GM19025 (cell line): ENCODE results near the gene VWF.
"Not testable (repeated sequence)": the region's sequence is repeated elsewhere in the genome, so short reads cannot be mapped to it uniquely, and the experiment has no call there.

Source experiments
- ATAC-seq: cut with Tn5 transposase; IDR thresholded peaks from one replicate; pipeline ENCODE4 v1.9.1; 2021; ENCODE audit warnings: mild to moderate bottlenecking, low read depth, moderate library complexity; ENCODE audit not compliant: unreplicated experiment

Gene VWF

DNA sequence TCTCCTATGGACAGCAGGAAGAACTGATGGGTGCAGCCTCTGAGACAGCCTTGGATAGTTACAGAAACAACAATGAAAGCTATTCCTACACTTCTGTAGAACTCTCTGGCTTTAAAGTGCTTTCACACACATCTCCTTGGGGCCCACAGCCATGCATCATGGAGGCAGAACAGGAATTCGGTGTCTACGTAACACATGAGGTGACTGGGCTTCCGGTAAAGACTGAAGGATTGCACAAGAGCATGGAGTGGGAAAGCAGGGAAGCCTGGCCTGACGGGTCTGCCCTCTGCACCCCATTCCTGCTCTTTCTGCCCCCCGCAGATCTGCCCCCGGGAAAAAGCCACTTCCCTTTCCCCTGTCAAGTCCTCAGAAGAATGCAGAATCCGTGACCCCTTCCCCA, 82.6 kb downstream of the VWF start:
- no peak for ATAC-seq

DNA sequence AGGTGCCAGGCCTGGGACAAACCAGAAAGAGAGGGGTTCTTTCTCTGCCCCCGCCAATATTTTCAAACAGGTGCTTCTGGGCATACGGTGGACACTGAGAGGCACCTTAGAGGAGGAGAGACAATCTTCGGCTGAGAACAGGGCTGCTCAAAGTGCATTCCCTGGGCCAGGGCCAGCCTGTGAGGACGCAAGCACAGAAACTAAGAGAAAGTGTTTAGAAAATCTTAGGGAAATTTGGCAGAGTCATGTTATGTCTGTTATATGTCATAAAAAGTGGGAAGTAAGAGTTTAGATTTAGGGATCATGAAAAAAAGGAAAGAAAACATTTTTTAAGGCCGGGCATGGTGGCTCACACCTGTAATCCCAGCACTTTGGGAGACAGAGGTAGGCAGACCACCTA, 83.7 kb downstream of the VWF start:
- ATAC-seq, result no peak

DNA sequence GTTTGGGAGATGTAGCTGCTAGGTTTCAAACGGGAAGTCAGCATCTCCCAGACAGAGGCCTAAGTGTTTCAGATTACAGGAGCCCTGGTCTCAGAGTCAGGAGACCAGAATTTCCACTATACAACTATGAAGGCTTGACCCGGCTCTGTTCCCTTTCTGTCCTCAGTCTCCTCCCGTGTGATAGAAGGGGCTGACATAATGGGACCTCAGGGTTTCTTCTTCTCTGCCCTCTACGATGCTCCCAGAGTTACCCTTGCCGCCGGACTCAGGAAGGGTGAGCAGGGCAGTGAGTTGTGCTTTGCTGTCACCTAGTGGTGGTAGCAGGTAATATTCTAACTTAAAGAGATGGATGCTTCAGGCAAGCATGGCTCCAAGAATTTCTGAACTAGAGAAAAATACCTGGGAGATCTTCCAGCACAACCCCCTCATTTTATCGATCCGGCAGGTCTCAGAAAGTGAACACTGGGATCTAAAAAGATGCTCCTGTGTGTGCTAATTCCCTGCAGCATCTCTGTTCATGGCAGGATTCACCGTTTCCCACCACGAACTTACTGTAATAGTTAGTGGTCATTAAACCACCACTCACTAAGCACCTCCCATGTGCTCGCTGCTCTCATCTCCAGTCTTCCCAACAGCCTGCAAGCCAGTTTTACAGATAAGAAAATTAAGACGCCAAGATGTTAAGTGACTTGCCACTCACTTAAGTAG, 84.4 kb downstream of the VWF start:
- ATAC-seq, result peak; percentile 49

DNA sequence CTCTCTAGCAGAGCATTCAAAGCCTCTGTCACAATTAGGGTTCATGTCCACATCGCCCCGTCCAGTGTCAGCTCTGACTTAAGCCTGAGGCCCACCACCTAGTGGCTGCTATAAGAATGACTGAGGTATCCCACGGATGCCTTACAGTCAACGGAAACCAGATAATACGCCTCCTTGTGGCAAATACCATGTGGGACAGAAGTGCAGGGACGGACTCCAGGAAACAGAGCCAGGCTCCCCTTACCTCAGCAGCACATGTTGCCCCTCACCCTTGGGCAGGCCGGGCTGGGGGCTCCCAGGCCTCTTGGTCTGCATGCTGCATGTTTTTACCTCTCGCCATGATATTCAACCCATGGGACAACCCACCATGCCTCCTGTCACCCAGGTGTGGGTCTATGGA, 86.3 kb downstream of the VWF start:
- ATAC-seq, result no peak

DNA sequence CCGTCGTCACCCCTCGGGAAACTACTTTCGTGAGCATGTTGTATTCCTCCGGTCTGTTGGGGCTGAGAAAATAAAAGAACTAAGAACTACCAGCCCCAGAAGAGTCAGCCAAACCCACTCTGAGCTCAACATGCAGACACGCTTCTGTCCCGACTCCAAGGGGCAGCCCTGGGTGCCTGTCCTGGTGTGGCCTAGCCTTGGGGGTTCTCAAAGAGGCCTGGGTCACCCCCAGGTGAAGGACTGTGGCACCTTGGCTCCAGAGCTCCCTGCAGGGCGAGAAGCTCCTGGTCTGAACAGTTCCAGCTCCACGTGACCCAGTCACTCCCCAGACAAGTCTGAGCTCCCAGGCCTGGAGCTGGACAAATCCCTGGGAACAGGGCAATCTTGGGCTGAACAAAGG, 87.0 kb downstream of the VWF start:
- no peak for ATAC-seq

DNA sequence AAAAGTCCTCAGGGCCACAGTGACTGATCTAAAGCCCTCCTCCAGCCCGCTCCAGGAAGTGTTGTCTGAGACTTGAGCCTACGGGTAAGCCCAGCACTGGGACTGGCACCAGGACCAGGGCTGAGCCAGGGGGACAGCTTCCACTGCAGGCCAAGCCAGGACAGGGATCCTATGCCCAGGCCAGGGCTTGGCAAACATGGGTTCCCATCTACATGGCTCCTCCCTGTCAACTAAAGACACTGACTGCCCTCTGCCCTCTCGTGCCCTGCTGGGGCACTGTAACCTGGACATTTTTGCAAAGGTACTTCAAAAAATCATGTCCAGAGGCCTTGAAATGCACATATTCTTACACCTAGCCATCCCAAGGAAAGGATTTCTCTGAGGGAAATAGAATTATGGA, 88.0 kb downstream of the VWF start:
- no peak for ATAC-seq

DNA sequence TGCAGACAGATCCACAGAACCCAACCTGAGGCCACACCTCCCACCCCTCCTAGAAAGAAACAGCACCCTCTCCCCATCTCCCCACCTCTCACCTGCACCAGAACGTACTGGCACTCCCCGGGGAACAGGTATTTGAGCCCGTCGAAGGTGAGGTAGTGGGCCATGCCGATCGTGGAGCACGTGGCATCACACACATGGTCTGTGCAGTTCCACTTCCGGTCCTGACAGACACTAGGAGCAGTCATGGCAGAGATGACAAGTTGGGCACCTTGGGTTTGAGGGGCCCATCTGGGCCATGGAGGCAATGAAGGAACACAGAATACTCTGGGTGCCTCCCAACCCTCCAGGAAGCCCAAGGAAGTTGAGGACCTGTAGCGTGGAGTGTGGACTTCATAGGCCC, 89.9 kb downstream of the VWF start:
- ATAC-seq, result no peak

DNA sequence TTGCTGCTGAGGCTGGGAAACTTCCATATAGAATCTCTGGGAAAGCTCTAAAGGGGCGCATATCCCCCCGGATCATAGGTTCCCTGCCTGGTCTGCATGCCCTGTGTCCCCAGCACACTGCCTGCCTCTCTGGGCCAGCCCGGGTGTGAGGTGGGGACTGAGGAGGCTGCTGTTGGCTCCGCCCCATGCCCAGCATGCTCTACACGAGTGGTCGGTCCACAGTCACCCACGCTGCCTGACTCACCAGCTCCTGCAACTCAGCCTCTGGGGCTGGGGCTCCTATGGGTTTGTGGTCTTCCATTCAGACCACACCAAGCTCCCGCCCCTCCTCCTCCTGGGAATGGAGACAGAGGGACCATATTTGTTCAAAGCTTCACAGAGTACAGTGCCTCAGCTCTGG, 90.9 kb downstream of the VWF start:
- no peak for ATAC-seq

DNA sequence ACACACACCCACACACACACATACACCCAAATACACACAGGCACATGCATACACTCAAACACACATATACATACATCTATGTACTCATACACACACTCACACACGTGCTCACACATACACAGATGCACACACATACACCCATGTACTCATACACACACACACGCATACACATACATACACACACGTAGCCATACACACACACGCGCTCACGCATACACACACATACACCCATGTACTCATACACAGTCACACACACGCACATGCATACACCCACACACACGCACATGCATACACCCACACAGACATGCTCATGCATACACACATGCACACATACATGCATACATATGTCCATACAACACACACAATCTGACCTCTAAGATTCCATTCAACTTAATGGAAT, 91.7 kb downstream of the VWF start:
- no peak for ATAC-seq

DNA sequence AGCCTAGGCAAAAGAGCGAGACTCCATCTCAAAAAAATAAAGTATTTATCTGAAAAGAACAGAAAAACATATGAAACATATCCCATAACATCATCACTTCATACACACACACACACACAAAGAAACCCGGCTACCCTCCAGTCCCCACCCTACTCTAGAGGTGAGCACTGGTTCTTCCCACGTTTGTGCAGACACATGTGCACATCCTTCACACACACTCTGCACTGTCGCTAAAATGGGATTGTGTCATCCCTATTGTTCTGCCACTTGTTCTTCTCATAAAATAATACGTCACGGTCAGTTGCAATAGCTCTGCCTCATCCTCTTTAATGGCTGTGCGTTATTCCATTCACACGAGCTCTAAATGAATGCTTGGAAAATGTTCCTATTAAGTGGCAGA, 93.5 kb downstream of the VWF start:
- no peak for ATAC-seq

DNA sequence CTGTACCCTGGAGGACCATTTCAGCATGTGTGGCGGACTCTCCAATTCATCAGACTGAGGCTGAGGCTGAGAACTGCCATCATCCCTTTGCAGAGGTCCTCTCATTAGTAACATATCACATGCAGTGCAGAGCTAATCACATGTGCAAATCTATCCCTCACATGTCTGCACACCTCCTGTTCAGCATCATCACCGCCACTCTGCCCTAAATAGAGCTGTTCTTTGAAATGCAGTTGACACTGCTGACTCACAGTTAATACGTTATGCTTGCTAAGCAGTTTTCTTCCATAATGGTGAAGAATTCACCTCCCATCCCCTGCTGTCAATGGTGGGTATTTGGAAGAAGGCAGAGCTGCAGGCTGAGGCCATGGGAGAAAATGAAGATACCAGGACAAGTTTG, 94.4 kb downstream of the VWF start:
- no peak for ATAC-seq

DNA sequence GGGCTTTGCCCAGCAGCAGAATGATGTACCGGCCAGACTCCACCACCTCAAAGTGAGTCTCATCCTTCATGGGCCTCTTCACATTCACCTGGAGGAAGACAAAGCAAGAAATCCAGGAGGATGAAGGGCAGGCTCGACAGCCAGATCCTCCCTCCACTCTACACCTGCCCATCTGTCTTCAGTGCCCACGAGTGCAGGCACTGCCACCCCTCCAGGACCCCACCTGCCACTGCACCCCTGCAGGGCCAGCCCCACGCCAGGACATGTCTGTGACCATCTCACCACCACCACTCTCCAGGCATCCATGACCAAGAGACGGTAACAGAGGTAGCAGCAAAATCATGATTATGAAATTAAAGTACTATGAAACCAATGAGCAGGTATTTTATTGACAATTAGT, 95.1 kb downstream of the VWF start:
- ATAC-seq, result no peak

DNA sequence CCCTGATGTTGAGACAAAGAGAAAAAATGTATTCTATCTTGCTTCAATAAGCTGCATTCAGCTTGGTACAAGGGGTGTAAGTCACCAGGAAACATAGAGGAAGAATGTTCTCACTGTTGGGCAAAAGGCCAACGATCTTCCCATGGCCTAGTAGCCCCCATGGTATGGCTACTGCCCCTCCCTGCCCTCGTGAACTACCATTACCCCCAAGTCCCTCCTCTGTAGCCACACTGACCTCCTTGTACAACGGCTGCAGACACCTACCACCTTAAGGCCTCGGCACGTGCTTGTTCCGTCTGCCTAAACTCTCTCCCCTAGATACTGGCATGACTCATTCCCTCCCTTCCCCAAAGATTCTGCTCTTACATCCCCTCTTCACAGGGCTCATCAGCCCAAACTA, 97.5 kb downstream of the VWF start:
- no peak for ATAC-seq

DNA sequence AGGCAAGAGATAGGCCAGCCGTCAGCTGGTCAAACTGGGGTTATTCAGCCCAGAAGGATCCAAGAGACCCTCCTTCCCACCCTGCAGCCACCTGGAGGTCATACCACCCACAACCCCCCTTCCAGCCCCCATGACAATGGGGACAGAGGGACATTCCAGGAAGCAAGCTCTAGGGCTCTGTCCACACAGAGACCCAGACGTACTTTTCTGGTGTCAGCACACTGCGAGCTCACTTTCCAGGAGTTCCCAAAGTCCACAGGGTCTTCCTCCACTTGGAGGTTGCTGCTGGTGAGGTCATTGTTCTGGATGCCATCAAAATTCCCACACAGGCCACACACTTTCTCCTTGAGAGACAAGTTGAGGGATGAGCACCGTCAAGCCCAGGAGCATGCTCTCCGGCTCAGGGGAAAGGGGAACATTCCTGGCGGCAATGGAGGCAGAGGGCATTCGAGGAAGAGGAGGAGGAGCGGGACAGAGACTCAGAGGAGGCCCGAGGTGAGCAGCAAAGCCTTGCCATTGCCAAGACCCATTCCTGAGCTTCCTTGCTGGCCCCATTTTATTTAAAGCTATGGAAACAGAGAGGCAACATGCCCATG, 98.7 kb downstream of the VWF start:
- not testable (repeated sequence) for ATAC-seq

DNA sequence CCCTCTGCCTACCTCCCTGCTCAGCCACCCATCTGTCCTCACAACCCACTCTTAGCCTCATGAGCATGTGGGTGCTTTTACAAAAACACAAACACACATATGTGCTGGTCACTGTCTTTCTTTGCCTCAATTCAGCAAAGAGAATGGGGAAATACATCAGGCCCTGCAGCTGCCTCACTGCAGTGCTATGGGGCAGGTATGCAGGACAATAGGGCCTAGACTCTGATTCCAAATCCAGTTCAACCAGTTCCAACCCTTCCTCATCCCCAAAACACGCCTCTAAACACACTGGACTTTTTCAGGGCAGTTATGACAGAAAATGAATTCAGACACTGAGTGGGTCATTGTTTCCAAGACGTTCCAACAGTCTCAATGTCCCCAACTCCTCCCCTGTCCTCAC, 100.4 kb downstream of the VWF start:
- not testable (repeated sequence) for ATAC-seq

DNA sequence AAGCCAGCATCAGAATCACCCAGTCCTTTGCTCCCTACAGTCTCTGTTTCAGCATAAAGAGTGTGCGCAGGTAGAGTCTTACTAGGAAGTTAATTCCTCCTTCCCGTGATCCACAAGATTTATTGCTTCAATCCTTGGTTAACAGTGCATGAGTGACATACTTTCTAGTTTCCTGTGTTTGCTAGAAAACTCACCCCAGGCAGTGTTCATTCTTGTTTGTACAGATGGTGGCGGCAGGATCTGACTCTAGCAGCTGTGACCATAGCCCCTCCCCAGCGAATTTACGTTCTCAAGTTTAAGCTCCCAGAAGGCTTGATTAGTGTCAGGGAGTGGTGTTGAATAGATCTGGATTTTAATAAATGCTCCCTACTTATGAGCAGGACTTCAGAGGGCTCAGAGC, 103.5 kb downstream of the VWF start:
- ATAC-seq, result no peak

DNA sequence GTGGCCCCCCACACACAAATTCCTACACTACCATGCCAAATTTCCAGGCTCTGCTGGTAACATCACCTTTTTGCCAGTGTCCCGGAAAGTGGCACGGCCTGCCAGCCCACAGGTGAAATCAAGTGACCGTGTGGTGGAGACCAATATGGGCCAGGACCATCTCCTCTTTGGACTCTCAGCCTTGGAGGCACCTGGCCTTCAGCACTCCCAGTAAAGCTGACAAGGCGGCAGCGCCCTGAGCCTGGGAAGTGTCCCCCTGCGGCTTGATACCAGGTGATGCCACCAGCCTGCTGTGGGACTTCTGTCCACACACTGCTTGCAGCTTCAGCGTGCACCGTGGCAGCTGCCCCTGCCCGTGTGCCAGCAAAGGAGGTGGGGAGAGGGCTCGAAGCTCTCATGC, 104.0 kb downstream of the VWF start:
- ATAC-seq, result not testable (repeated sequence)

DNA sequence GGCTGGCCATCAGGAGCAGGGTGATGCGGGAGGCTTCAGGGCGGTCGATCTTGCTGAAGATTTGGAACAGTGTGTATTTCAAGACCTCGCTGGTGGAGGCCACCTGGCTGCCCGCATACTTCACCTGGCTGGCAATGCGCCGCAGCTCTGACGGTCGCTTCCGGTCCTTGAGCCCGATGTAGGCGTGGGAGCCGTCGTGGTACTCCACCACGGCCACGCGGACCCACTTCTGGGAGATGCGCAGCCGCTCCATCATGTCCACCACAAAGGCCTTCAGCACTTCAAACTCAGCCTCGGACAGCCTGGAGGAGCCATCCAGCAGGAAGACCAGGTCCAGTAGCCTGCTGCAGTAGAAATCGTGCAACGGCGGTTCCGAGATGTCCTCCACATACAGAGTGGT, 105.2 kb downstream of the VWF start:
- not testable (repeated sequence) for ATAC-seq

DNA sequence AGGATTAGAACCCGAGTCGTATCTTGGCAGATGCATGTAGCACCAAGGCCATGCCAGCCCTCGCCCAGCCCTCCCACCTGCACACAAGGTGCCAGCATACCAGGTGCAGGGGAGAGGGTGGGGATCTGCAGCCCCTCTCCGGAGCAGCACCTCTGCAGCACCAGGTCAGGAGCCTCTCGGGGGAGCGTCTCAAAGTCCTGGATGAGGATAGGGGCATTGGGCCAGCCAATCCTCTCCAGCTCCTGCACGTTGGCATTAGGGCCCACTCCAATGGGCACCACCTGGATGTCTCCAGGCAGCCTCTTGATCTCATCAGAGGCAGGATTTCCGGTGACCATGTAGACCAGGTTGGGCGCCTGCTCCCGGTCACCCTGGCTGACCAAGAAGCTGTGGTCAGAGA, 106.2 kb downstream of the VWF start:
- no peak for ATAC-seq

DNA sequence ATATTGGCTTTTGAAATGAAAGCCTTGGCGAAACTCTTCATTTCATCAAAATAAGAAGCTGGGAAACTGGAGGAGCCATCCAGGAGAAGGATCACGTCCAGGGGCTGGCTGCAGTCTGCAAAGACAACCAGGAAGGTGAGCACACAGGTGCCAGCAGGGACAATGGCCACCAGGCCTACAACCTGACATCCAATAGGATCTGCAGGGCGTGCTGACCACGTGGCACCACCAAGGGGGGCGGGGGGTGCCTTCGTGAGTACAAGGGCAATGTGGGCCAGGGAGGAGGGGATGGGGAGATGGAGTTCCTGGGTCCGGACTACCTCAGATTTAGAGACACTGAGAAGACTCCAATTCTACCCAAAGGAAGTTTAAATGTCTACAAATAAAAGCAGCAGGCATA, 107.7 kb downstream of the VWF start:
- no peak for ATAC-seq

DNA sequence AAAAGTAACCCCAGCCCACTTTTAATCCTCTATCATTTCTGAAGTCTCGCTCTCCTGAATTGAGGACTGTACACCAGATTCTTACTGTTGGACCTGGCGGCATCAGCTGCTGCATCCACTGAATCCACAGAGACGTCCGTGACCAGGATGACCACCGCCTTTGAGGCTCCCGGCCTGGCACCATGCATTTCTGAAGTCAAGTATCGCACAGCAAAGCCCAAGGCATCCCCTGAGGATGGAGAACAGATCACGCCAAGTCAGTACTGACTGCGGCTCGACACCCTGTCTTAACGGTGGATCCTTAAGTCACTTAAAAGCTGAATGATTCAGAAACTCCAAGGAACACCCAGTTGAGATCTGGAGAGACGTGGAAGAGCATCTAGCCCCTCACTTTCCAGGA, 108.5 kb downstream of the VWF start:
- not testable (repeated sequence) for ATAC-seq

DNA sequence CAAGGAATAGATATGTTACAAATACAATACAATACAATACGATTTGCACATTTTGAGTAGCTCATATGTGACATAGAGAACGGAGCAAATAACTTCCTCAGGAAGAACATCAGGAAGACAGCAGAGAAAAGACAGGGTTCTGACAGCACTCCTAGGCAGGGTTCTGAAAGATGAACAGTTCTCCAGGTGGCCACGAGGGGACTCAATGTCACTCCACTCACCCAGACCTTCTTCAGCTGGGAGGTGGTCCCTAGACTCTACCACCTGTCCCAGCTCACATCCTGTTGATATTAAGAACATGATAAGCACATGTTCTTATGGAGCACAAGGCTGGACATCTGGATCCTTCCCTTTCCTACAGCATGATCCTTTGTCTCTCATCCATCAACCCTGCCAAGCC, 109.2 kb downstream of the VWF start:
- ATAC-seq, result not testable (repeated sequence)
